HUDEP-2 (cell line): Measurements from ENCODE around the gene NECTIN1.

Source experiments
- DNase-seq, 76 experiments: peaks; one replicate each; lab custom pipeline; 2025; ENCODE audit not compliant: unreplicated experiment in 76 of 76; lab: John Stamatoyannopoulos, UW

Gene NECTIN1

GRCh38 chr11:119728651-119729580 lies at the start of gene NECTIN1:
NECTIN1 (minus strand) TSS chr11:119729200; CDS start chr11:119728553, 647 bp downstream.
- peak in 73 of 76 experiments; percentile 10 to 90 (median 72) for DNase-seq

GRCh38 chr11:119778391-119779194 lies 49.6 kb upstream of the NECTIN1 start:
- no peak for DNase-seq

GRCh38 chr11:119777940-119778339 lies 48.9 kb upstream of the NECTIN1 start:
- no peak for DNase-seq

- no peak for DNase-seq
These were observed 47.7 kb upstream of the NECTIN1 start for GRCh38 chr11:119776651-119777050.

GRCh38 chr11:119776031-119776636 lies 47.1 kb upstream of the NECTIN1 start:
- DNase-seq, result no peak

GRCh38 chr11:119774172-119774763 lies 45.3 kb upstream of the NECTIN1 start:
- peak in 37 of 76 experiments; percentile 4 to 63 (median 26) for DNase-seq

- DNase-seq, result no peak
These were observed 43.8 kb upstream of the NECTIN1 start for GRCh38 chr11:119772641-119773415.

- no peak for DNase-seq
These were observed 43.1 kb upstream of the NECTIN1 start for GRCh38 chr11:119772076-119772475.

GRCh38 chr11:119771172-119771770 lies 42.3 kb upstream of the NECTIN1 start:
- no peak for DNase-seq

GRCh38 chr11:119765628-119766027 lies 36.6 kb upstream of the NECTIN1 start:
- DNase-seq, result no peak

GRCh38 chr11:119764108-119764868 lies 35.3 kb upstream of the NECTIN1 start:
- no peak for DNase-seq

GRCh38 chr11:119763071-119763728 lies 34.2 kb upstream of the NECTIN1 start:
- no peak for DNase-seq

- peak in 1 of 76 experiments; percentile 6 for DNase-seq
These were observed 30.9 kb upstream of the NECTIN1 start for GRCh38 chr11:119759747-119760412.

GRCh38 chr11:119759324-119759723 lies 30.3 kb upstream of the NECTIN1 start:
- peak in 57 of 76 experiments; percentile 3 to 72 (median 36) for DNase-seq

GRCh38 chr11:119758291-119758690 lies 29.3 kb upstream of the NECTIN1 start:
- DNase-seq, result no peak

GRCh38 chr11:119757378-119757777 lies 28.4 kb upstream of the NECTIN1 start:
- DNase-seq, result no peak

GRCh38 chr11:119756169-119756865 lies 27.3 kb upstream of the NECTIN1 start:
- no peak for DNase-seq
